CD14-positive monocyte (primary cell): ENCODE data around the gene EIF4E2. TPM values are rescaled to one million over a fixed set of nuclear protein-coding genes. Genes with fewer than 3 reads are reported as not detected.

Experiments used
- DNase-seq, 3 donors: peaks; one replicate each; pipeline ENCODE4 v3.0.0-alpha.2; 2011 to 2022
- H2AFZ ChIP-seq: 2 replicates; pipeline ENCODE4 v1.6.0; 2012; ENCODE audit warnings: mild to moderate bottlenecking, low read depth, low read length, inconsistent platforms; ENCODE audit not compliant: insufficient read depth, poor library complexity, severe bottlenecking
- H3K27ac ChIP-seq, 2 donors: 1 replicate in 1 of 2; 2 replicates in 1 of 2; pipeline ENCODE4 v1.5.1; 2012 to 2013; ENCODE audit warnings: low read length in 2 of 2, control low read depth in 1 of 2, inconsistent platforms in 1 of 2, low read depth in 1 of 2, mild to moderate bottlenecking in 1 of 2
- H3K27me3 ChIP-seq, 2 donors: one replicate each; pipeline versions ENCODE4 v1.6.0 to v1.6.1; 2011 to 2013; ENCODE audit warnings: low read length in 2 of 2; ENCODE audit not compliant: control insufficient read depth in 2 of 2, insufficient read depth in 2 of 2
- H3K36me3 ChIP-seq, 2 donors: replicated peaks in 1 of 2; 1 replicate in 1 of 2; 2 replicates in 1 of 2; pipeline versions ENCODE4 v1.5.1 to v1.6.1; 2012 to 2013; ENCODE audit warnings: low read length in 2 of 2, control low read depth in 1 of 2, inconsistent platforms in 1 of 2, mild to moderate bottlenecking in 1 of 2; ENCODE audit not compliant: insufficient read depth in 2 of 2, control insufficient read depth in 1 of 2
- H3K4me1 ChIP-seq, 2 donors: 1 replicate in 1 of 2; 2 replicates in 1 of 2; pipeline versions ENCODE4 v1.5.1 to v1.6.1; 2012 to 2013; ENCODE audit warnings: low read length in 2 of 2, control low read depth in 1 of 2, inconsistent platforms in 1 of 2, mild to moderate bottlenecking in 1 of 2, moderate library complexity in 1 of 2; ENCODE audit not compliant: insufficient read depth in 2 of 2, control insufficient read depth in 1 of 2
- H3K4me2 ChIP-seq: replicated peaks from 2 replicates; pipeline ENCODE3; 2012; ENCODE audit warnings: low read length, moderate library complexity, mild to moderate bottlenecking; ENCODE audit not compliant: poor library complexity, severe bottlenecking; ENCODE audit errors: extremely low read depth
- H3K4me3 ChIP-seq, 3 experiments: fragments of 200-600 bp in 1 of 3; sonication (generic) in 1 of 3; replicated peaks in 1 of 3; 1 replicate in 2 of 3; 2 replicates in 1 of 3; pipeline ENCODE4 v1.5.1; 2011 to 2013; ENCODE audit warnings: low read length in 3 of 3, mild to moderate bottlenecking in 3 of 3, control low read depth in 2 of 3, low read depth in 2 of 3, inconsistent platforms in 1 of 3, moderate library complexity in 1 of 3
- H3K79me2 ChIP-seq: 2 replicates; pipeline ENCODE4 v1.6.0; 2012; ENCODE audit warnings: mild to moderate bottlenecking, control low read depth, inconsistent platforms, low read length, moderate library complexity; ENCODE audit not compliant: insufficient read depth
- H3K9ac ChIP-seq: 2 replicates; pipeline ENCODE4 v1.6.0; 2017; ENCODE audit warnings: low read length, mild to moderate bottlenecking; ENCODE audit not compliant: insufficient read depth, poor library complexity, severe bottlenecking
- H3K9me3 ChIP-seq, 2 donors: replicated peaks in 1 of 2; 1 replicate in 1 of 2; 2 replicates in 1 of 2; pipeline versions ENCODE4 v1.5.1 to v1.6.1; 2012 to 2013; ENCODE audit warnings: low read length in 2 of 2, control low read depth in 1 of 2; ENCODE audit not compliant: control insufficient read depth in 1 of 2, insufficient read depth in 1 of 2
- H4K20me1 ChIP-seq: 2 replicates; pipeline ENCODE4 v1.6.0; 2012; ENCODE audit warnings: mild to moderate bottlenecking, low read length, control low read depth, moderate library complexity; ENCODE audit not compliant: insufficient read depth
- H3K27ac Mint-ChIP-seq, 7 donors: one replicate each; pipeline ENCODE4 v1.8.0; 2020; ENCODE audit warnings: mild to moderate bottlenecking in 7 of 7, mixed read lengths in 7 of 7, moderate library complexity in 6 of 7, inconsistent platforms in 2 of 7
- H3K27me3 Mint-ChIP-seq, 3 donors: one replicate each; pipeline ENCODE4 v1.8.0; 2021 to 2022; ENCODE audit warnings: low read depth in 3 of 3, mild to moderate bottlenecking in 3 of 3, mixed read lengths in 3 of 3, moderate library complexity in 3 of 3, inconsistent platforms in 1 of 3
- H3K36me3 Mint-ChIP-seq, 2 donors: one replicate each; pipeline ENCODE4 v1.8.0; 2020; ENCODE audit warnings: mixed read lengths in 2 of 2, inconsistent platforms in 1 of 2, mild to moderate bottlenecking in 1 of 2
- H3K4me1 Mint-ChIP-seq: one replicate; pipeline ENCODE4 v1.8.0; 2020; ENCODE audit warnings: mild to moderate bottlenecking, mixed read lengths
- H3K4me3 Mint-ChIP-seq, 2 donors: one replicate each; pipeline ENCODE4 v1.8.0; 2020; ENCODE audit warnings: mild to moderate bottlenecking in 2 of 2, mixed read lengths in 2 of 2, moderate library complexity in 1 of 2
- H3K9me3 Mint-ChIP-seq, 7 donors: one replicate each; pipeline ENCODE4 v1.8.0; 2020 to 2022; ENCODE audit warnings: mixed read lengths in 7 of 7, mild to moderate bottlenecking in 6 of 7, moderate library complexity in 6 of 7, inconsistent platforms in 2 of 7
- CTCF ChIP-seq: fragments of 200-600 bp; IDR thresholded peaks from one replicate; pipeline ENCODE4 v1.8.0; 2022; ENCODE audit warnings: antibody characterized with exemption, mild to moderate bottlenecking
- WGBS: methylation state at CpG from one replicate; pipeline ENCODE4 v1.1.5; 2013; ENCODE audit warnings: missing lambda C conversion rate; ENCODE audit not compliant: insufficient coverage; 5-methylcytosine and 5-hydroxymethylcytosine counted together
- intact Hi-C, 2 donors: fragments of 100-400 bp; cut with micrococcal nuclease; formaldehyde crosslinking; loops; one replicate each; pipeline versions ENCODE4 v1.15.0 to v1.15.1; 2023
- polyA plus RNA-seq, 3 donors: library from polyadenylated mRNA; depleted of rRNA in 1 of 3; unstranded in 2 of 3; stranded (reverse) in 1 of 3; fragments of 300-500 nt in 2 of 3; fragments of >200 nt in 1 of 3; fragmentation: Illumina TruSeq in 2 of 3; gene quantifications; 1 replicate in 2 of 3; 2 replicates in 1 of 3; pipeline ENCODE4 v1.2.3, GENCODE V29; 2012 to 2021

EIF4E2 gene
- polyA plus RNA-seq, 3 donors, result 67.2 to 213 (median 188) TPM

- Mint-ChIP-seq H3K27ac (no peak overlapping the region), H3K4me1 (peaks cover under 1% of the 10 kb centered on the region), H3K4me3 (no peak overlapping the region), H3K9me3 (no peaks in the 10 kb centered on the region), H3K36me3 (no peaks in the 10 kb centered on the region), H3K27me3 (peaks cover 0 to 1% (median 0%) of the 10 kb centered on the region in 3 donors)
- intact Hi-C loops, result no loop called here
- H3K4me1 ChIP-seq, result no peaks in the 10 kb centered on the region
- no peaks in the 10 kb centered on the region for H3K27me3 ChIP-seq
- no peaks in the 10 kb centered on the region for H3K79me2 ChIP-seq
- WGBS, result 100% methylated on average over 3 of the region's 4 CpGs
- no peak for TF ChIP-seq CTCF
- DNase-seq, result no peak
- no peak overlapping the region for H3K9ac ChIP-seq
- H3K36me3 ChIP-seq, result no peaks in the 10 kb centered on the region
- no peaks in the 10 kb centered on the region for H4K20me1 ChIP-seq
- no peak overlapping the region for H3K27ac ChIP-seq
- H3K4me2 ChIP-seq, result no peak overlapping the region
- no peak overlapping the region for H2AFZ ChIP-seq
- no peaks in the 10 kb centered on the region for H3K9me3 ChIP-seq
- H3K4me3 ChIP-seq, result no peak overlapping the region
Measured at GRCh38 chr2:232598293-232598692, 47.8 kb downstream of the EIF4E2 start.

GRCh38 chr2:232600053-232600773 is 49.7 kb downstream of the EIF4E2 start:
- Mint-ChIP-seq H3K27me3 (peaks cover 0 to 4% (median 1%) of the 10 kb centered on the region in 3 donors), H3K9me3 (no peaks in the 10 kb centered on the region), H3K4me3 (no peak overlapping the region), H3K36me3 (no peaks in the 10 kb centered on the region), H3K27ac (no peak overlapping the region), H3K4me1 (peaks cover 7% of the 10 kb centered on the region)
- Histone ChIP-seq H3K4me3 (no peak overlapping the region), H3K27me3 (no peaks in the 10 kb centered on the region), H3K4me1 (no peaks in the 10 kb centered on the region), H3K9me3 (no peaks in the 10 kb centered on the region), H3K27ac (no peak overlapping the region), H3K9ac (no peak overlapping the region), H4K20me1 (no peaks in the 10 kb centered on the region), H3K36me3 (no peaks in the 10 kb centered on the region), H3K4me2 (no peak overlapping the region), H2AFZ (no peak overlapping the region), H3K79me2 (no peaks in the 10 kb centered on the region)
- intact Hi-C loops, result no loop called here
- WGBS, result 95% methylated on average over 11 of the region's 17 CpGs
- no peak for TF ChIP-seq CTCF
- DNase-seq, result no peak
